ENCODE data around the gene ACTA2. TPM values are rescaled to one million over a fixed set of nuclear protein-coding genes. Genes with fewer than 3 reads are reported as not detected.

Gene ACTA2
- total RNA-seq, 1 experiment from 2014 or later: 2.4 TPM

GRCh38 chr10:88971221-88972061 lies 18.9 kb upstream of the ACTA2 start:
- Histone ChIP-seq H2BK20ac (ENCODE audit: low read depth, low read length, poor library complexity, severe bottlenecking) (no peak overlapping the region), H3K4me1 (ENCODE audit: insufficient read depth, low read length) (no peaks in the 10 kb centered on the region), H3K27me3 (ENCODE audit: insufficient read depth, low read length) (no peaks in the 10 kb centered on the region), H2AFZ (ENCODE audit: low read length) (no peak overlapping the region), H3K23ac (ENCODE audit: insufficient read length, low read depth, low read length) (no peak overlapping the region), H3K9ac (ENCODE audit: extremely low read depth, insufficient read length, low read length) (no peak overlapping the region), H3K79me1 (ENCODE audit: insufficient read depth, low read depth, low read length, poor library complexity, severe bottlenecking) (no peaks in the 10 kb centered on the region), H3K4ac (ENCODE audit: low read depth, low read length) (no peak overlapping the region), H3K56ac (ENCODE audit: insufficient read length, low read depth, low read length) (no peak overlapping the region), H2BK5ac (ENCODE audit: insufficient read length, low read length) (no peak overlapping the region), H2BK15ac (ENCODE audit: low read depth, low read length) (no peak overlapping the region), H4K91ac (ENCODE audit: insufficient read length, low read depth, low read length) (no peak overlapping the region), H4K5ac (ENCODE audit: insufficient read length, low read depth, low read length) (no peak overlapping the region), H3K9me3 (ENCODE audit: control insufficient read depth, low read depth, low read length) (no peaks in the 10 kb centered on the region), H2BK120ac (ENCODE audit: low read depth, low read length, poor library complexity, severe bottlenecking) (no peak overlapping the region), H2AK5ac (ENCODE audit: insufficient read length, low read length) (no peak overlapping the region), H3T11ph (ENCODE audit: low read length) (no peak overlapping the region), H3K4me2 (ENCODE audit: insufficient read depth, insufficient read length, low read length) (no peak overlapping the region), H3K18ac (ENCODE audit: insufficient read length, low read depth, low read length) (no peak overlapping the region), H2BK12ac (ENCODE audit: insufficient read length, low read depth, low read length) (no peak overlapping the region), H4K8ac (replicated peaks; ENCODE audit: insufficient read length, low read depth, low read length) (no peak overlapping the region), H3K79me2 (ENCODE audit: insufficient read depth, low read length) (no peaks in the 10 kb centered on the region), H3K27ac (ENCODE audit: insufficient read length, low read depth, low read length) (no peak overlapping the region), H3K14ac (ENCODE audit: insufficient read depth, low read length) (no peak overlapping the region), H3K23me2 (ENCODE audit: insufficient read length, low read depth, low read length, poor library complexity, severe bottlenecking) (no peaks in the 10 kb centered on the region), H4K20me1 (ENCODE audit: control insufficient read depth, insufficient read depth, insufficient read length) (no peaks in the 10 kb centered on the region)
- no peaks in the 10 kb centered on the region for H3K27me3 Mint-ChIP-seq (ENCODE audit: low read depth)
- H3K9me3 Mint-ChIP-seq: no peaks in the 10 kb centered on the region
- no peak overlapping the region for H3K4me3 Mint-ChIP-seq
- no peaks in the 10 kb centered on the region for H3K4me1 Mint-ChIP-seq
- H3K36me3 Mint-ChIP-seq (ENCODE audit: insufficient read depth in 1 of 3, low read depth in 3 of 3): no peaks in the 10 kb centered on the region
- WGBS (ENCODE audit: extremely low coverage, insufficient read length, low lambda C conversion rate): no CpG with 5 or more reads among the region's 5 CpGs
- DNase-seq: no peak
- TF ChIP-seq CTCF (conservative IDR thresholded peaks at IDR 0.05): no peak
- H3K27ac Mint-ChIP-seq: no peak overlapping the region
